Esophagus muscularis mucosa (tissue), 4 donors: ENCODE data around the gene SH3RF2.

Experiments
- CTCF ChIP-seq, 3 experiments: fragments of 200-600 bp in 2 of 3; fragments of 450-650 bp in 1 of 3; sonication (generic) in 2 of 3; IDR thresholded peaks; one replicate each; pipeline ENCODE4 v1.5.1; 2017 to 2019; ENCODE audit warnings: antibody characterized with exemption in 3 of 3, mild to moderate bottlenecking in 2 of 3, moderate library complexity in 1 of 3
- EP300 ChIP-seq: sonication (generic); formaldehyde crosslinking; IDR thresholded peaks from one replicate; pipeline ENCODE4 v1.6.1; 2017; ENCODE audit warnings: antibody characterized with exemption
- POLR2A ChIP-seq: fragments of 450-650 bp; IDR thresholded peaks from one replicate; pipeline ENCODE4 v1.6.1; 2017; ENCODE audit warnings: antibody characterized with exemption, moderate library complexity, mild to moderate bottlenecking, low read depth
- POLR2AphosphoS5 ChIP-seq, 2 donors: sonication (generic); formaldehyde crosslinking; IDR thresholded peaks; one replicate each; pipeline ENCODE4 v1.6.1; 2017; ENCODE audit warnings: antibody characterized with exemption in 2 of 2

- TF ChIP-seq EP300 (no peak), CTCF (IDR thresholded peaks at IDR 0.05) (no peak), POLR2AphosphoS5 (IDR thresholded peaks at IDR 0.05) (no peak), POLR2A (no peak)
These were observed 47.1 kb downstream of the SH3RF2 start for GRCh38 chr5:145983446-145983845.
